GM12872 (cell line): ENCODE results near the gene CAT.

ENCODE experiments used
- CTCF ChIP-seq: IDR thresholded peaks from 3 replicates; pipeline ENCODE4 v1.5.1; 2011; ENCODE audit warnings: low read depth, mild to moderate bottlenecking, low read length, moderate library complexity; ENCODE audit not compliant: insufficient read depth

The CAT gene

GRCh38 chr11:34415538-34415937 lies 23.2 kb upstream of the CAT start:
- TF ChIP-seq CTCF: no peak

- no peak for TF ChIP-seq CTCF
Measured at GRCh38 chr11:34416088-34416487, 22.6 kb upstream of the CAT start.

GRCh38 chr11:34416766-34417165 lies 22.0 kb upstream of the CAT start:
- no peak for TF ChIP-seq CTCF

- TF ChIP-seq CTCF: no peak
Measured at GRCh38 chr11:34417202-34417601, 21.5 kb upstream of the CAT start.

GRCh38 chr11:34419158-34419557 lies 19.6 kb upstream of the CAT start:
- TF ChIP-seq CTCF: no peak

- TF ChIP-seq CTCF: no peak
Measured at GRCh38 chr11:34423300-34423699, 15.4 kb upstream of the CAT start.

- no peak for TF ChIP-seq CTCF
Measured at GRCh38 chr11:34425360-34425759, 13.4 kb upstream of the CAT start.

- TF ChIP-seq CTCF: no peak
Measured at GRCh38 chr11:34425867-34426266, 12.9 kb upstream of the CAT start.
